ENCODE results near the gene PARP8.
"Not testable (repeated sequence)": the region's sequence is repeated elsewhere in the genome, so short reads cannot be mapped to it uniquely, and the experiment has no call there.

Gene PARP8

DNA sequence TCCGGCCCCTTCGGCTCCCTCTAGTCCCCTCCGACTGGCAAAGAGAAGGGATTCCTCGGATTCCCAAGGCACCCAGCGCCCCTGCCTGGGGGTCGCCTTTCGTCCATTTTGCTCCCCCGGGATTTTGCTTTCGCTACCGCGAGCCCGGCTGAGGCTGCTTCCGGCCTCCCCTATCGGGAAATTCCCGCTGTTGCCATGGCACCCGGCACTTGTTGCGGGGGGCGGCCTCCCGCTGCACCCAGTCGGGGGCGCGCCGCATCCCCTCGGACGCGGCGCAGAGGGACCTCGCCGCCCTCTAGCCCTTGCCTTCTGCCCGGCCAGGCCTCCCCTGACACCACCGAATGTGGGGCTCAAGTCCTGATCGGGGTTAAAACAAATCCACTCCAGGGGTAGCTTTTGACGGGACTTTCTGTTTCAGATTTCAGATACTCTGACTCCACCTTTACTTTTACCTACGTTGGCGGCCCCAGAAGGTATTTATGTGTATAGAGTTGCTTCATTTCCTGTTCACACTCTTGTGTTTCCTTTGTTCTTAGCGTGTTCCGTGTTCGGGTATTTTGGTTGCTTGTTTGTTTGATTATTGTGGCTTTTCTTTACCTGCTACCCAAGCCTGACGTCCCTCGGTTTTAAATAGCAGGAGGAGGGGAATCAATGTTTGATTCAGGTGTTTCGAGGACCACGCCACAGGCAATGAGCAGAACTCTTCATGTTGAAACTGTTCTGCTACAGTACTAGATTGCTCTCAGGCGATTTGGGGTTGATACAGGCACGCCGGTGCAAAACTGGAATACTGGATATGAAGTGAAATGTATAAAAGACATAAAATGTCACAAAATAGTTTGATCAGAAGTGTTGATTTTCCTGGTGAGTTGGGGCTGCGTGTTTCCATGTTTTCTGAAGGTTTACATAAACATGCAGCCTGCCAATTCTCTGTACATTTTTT lies 1.5 kb downstream of the PARP8 start:
- TF ChIP-seq, protein P1, sequence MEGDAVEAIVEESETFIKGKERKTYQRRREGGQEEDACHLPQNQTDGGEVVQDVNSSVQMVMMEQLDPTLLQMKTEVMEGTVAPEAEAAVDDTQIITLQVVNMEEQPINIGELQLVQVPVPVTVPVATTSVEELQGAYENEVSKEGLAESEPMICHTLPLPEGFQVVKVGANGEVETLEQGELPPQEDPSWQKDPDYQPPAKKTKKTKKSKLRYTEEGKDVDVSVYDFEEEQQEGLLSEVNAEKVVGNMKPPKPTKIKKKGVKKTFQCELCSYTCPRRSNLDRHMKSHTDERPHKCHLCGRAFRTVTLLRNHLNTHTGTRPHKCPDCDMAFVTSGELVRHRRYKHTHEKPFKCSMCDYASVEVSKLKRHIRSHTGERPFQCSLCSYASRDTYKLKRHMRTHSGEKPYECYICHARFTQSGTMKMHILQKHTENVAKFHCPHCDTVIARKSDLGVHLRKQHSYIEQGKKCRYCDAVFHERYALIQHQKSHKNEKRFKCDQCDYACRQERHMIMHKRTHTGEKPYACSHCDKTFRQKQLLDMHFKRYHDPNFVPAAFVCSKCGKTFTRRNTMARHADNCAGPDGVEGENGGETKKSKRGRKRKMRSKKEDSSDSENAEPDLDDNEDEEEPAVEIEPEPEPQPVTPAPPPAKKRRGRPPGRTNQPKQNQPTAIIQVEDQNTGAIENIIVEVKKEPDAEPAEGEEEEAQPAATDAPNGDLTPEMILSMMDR (conservative IDR thresholded peaks at IDR 0.05): no peak
- peak overlapping the region; percentile 75 for H3K27ac ChIP-seq

DNA sequence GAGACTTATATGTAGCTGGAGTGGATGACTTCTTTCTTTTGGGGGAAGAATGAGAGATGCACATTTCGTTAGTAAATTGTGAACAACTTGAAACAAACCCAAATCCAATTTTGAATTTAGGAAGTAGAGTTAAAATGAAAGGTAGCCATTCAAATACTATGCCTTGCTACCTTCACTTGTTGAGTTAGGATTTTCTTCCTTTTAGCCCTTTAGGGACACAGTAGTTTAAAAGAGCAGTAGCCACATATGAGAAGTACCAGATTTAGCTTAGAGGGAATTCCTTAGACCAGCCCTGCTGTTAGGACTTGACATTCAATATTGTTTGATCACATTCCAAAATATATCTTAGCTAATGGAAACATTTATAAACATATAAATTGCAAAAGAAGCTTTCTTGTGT lies 2.2 kb downstream of the PARP8 start:
- H3K27ac ChIP-seq: peak overlapping the region; percentile 75

DNA sequence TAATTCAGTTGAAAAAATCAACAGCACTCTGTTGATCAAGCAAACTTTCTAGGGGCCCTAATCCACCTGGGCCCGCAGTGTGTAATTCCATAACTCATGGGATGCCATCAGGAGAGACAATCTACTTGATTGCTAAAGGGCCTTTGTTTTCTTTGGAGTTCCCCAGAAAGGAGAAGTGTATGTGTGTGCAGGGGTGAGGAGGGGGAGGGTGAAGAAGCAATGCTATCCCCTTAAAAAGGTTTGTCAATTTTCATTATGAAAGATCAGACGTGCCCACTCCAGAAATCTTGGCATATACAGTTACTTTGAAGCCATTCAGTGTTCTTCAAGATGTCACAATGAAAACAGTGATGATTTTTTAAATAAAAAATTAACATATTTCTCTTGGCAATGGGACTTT lies 6.2 kb downstream of the PARP8 start:
- TF ChIP-seq, protein P1 (conservative IDR thresholded peaks at IDR 0.05): no peak
- no peak overlapping the region for H3K27ac ChIP-seq

DNA sequence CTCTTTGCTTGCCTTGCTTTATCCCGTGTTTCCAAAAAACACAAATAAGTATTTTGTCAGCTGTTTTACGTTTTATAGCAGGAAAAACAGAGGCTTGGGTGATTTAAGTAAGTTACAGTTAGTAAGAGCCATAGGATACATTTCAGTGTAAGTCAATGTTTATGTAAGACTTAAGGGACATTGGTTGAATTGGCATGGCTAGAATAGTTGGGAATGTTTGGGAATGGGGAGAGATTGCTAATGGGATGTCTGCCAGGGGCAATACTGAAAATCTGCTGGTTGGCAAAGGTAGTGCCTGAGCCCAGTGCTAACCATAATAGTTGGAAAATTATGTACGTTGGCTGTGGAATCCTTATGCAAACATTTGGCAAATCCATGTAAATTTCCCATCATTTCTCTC lies 7.0 kb downstream of the PARP8 start:
- not testable (repeated sequence) for H3K27ac ChIP-seq

DNA sequence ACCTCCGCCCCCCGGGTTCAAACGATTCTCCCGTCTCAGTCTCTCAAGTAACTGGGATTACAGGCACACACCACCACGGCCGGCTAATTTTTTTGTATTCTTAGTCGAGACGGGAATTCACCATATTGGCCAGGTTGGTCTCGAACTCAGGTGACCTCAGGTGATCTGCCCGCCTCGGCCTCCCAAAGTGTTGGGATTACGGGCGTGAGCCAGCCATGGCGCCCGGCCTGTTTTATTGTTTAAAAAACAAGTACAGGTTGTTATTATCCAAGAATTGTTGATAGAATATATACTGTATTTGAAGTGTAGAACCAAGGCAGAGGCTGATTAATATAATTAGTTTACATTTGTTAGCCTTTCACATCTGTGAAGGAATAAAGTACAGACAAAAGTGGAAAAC lies 8.9 kb downstream of the PARP8 start:
- TF ChIP-seq, protein P1 (conservative IDR thresholded peaks at IDR 0.05): no peak
- no peak overlapping the region for H3K27ac ChIP-seq

DNA sequence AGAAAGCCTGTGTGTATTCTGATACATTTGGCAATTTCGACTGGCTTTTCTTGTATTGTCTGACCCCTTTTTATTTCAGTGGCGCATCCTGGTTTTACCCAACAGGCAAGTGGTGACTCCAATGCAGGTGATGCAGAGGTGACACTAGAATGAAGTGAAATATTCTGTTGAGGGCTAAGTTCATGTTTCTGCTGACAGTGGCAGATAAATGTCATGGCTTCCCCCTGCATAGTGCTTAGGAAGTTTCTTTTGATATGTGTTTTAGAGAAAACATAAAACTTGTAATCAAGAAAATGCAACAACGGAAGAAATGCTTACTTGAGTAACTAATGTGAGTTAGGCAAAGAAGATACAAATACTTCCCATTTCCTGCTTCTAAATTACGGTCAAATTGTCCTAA lies 13.1 kb downstream of the PARP8 start:
- H3K27ac ChIP-seq: not testable (repeated sequence)

DNA sequence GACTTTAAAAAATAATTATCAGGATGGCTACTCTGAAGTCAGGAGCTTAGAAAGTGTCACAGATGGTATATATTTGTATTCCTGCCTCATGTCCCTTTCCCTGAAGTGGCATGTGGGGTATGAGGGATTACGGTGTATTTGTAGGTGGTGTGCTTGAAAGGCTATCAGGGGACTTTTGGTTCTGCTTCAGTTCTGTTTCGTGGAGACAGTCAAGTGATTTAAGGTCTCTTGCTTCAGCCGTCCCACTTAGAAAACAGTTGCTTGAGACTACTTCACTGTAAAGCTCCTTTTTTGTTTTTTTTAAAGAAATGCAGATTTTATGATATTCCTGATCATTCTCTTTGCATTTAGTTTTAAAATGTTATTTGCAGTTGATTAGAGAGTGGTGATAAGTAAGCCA lies 18.3 kb downstream of the PARP8 start:
- TF ChIP-seq, protein P1 (conservative IDR thresholded peaks at IDR 0.05): no peak
- no peak overlapping the region for H3K27ac ChIP-seq

DNA sequence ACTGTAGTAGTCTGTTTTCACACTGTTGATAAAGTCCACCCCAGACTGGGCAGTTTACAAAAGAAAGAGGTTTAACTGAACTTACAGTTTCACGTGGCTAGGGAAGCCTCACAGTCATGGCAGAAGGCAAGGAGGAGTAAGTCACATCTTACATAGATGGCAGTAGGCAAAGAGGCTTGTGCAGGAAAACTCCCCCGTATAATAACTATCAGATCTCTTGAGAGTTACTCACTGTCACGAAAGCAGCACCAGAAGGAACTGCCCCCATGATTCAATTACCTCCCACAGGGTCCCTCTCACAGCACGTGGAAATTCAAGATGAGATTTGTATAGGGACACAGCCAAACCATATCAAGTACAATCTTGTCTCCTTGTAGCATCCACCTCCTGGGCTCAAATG lies 21.1 kb downstream of the PARP8 start:
- TF ChIP-seq, protein P1 (conservative IDR thresholded peaks at IDR 0.05): no peak
- no peak overlapping the region for H3K27ac ChIP-seq

DNA sequence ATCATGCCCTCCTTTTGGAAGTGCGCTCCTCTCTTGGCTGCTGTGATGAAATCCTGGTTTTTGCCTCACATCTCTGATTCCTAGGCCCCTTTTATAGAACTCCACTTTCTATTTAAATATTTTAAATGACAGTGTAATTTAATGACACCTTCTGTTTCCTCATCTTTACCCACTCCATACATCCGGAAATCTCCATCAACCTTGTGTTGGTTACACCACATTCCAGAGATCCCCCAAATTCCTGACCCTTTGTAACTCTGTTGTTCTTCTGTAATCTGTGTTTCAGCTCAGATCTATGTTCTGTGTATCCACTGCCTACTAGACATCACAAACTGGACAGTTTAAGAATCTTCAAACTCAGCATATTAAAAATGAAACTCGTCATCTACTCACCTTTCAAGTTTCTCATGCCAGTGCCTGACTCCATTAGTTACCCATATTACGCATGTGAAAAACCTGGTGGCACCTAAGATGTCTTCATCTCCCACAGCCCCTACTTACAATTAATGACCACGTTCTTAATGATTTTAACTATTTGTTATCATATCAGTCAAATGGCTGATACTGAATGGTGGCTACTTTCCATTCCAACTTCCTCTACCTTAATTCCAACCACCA lies 25.1 kb downstream of the PARP8 start:
- TF ChIP-seq, protein P1 (conservative IDR thresholded peaks at IDR 0.05): no peak
- H3K27ac ChIP-seq: no peak overlapping the region
